Psoas muscle (tissue), 8 donors: Measurements from ENCODE around the gene POLE. TPM values are rescaled to one million over a fixed set of nuclear protein-coding genes. Genes with fewer than 3 reads are reported as not detected.

Experiments used
- ATAC-seq, 4 donors: fragments of 200-7000 bp; cut with Tn5 transposase; one replicate each; pipeline ENCODE4 v1.9.1; 2020; ENCODE audit warnings: moderate library complexity in 3 of 4, mild to moderate bottlenecking in 2 of 4
- DNase-seq, 2 donors: peaks; one replicate each; pipeline ENCODE4 v3.0.0-alpha.2; 2020
- H3K27ac ChIP-seq: fragments of 200-600 bp; one replicate; pipeline ENCODE4 v1.8.0; 2022
- H3K27me3 ChIP-seq, 3 donors: fragments of 200-600 bp in 1 of 3; one replicate each; pipeline versions ENCODE4 v1.6.1 to v1.8.0; 2013 to 2022; ENCODE audit warnings: low read length in 2 of 3, mild to moderate bottlenecking in 2 of 3, moderate library complexity in 1 of 3; ENCODE audit not compliant: insufficient read depth in 3 of 3
- H3K36me3 ChIP-seq, 2 donors: fragments of 200-600 bp in 1 of 2; one replicate each; pipeline versions ENCODE4 v1.6.1 to v1.8.0; 2013 to 2022; ENCODE audit warnings: low read depth in 1 of 2, mild to moderate bottlenecking in 1 of 2, moderate library complexity in 1 of 2; ENCODE audit not compliant: insufficient read depth in 1 of 2
- H3K4me1 ChIP-seq: fragments of 200-600 bp; one replicate; pipeline ENCODE4 v1.8.0; 2022
- H3K4me3 ChIP-seq: fragments of 200-600 bp; one replicate; pipeline ENCODE4 v1.8.0; 2022; ENCODE audit warnings: mild to moderate bottlenecking
- H3K9me3 ChIP-seq: fragments of 200-600 bp; one replicate; pipeline ENCODE4 v1.8.0; 2022
- CTCF ChIP-seq: fragments of 200-600 bp; IDR thresholded peaks from one replicate; pipeline ENCODE4 v1.8.0; 2022; ENCODE audit warnings: antibody characterized with exemption
- WGBS, 3 donors: extraction: QIAGEN DNeasy Blood & Tissue Kit; methylation state at CpG; one replicate each; pipeline versions ENCODE4 v1.1.6 to v1.1.7; 2013; 5-methylcytosine and 5-hydroxymethylcytosine counted together
- intact Hi-C, 2 donors: fragments of 100-400 bp; cut with DNase I; formaldehyde crosslinking; loops; one replicate each; pipeline versions ENCODE4 v1.11.0 to v1.14.2; 2022
- polyA plus RNA-seq, 3 donors: library from polyadenylated mRNA; stranded (reverse); fragments of 200-250 nt; gene quantifications; one replicate each; pipeline ENCODE4 v1.2.3, GENCODE V29; 2013
- total RNA-seq, 4 donors: library from RNA; stranded (reverse); fragmentation: NEBNext Ultra II Directional in 2 of 4; extraction: Animal tissue kit (Norgen Biotek cat#: 25700) in 2 of 4; gene quantifications; one replicate each; pipeline versions ENCODE4 v1.2.1 to v1.2.4, GENCODE V29; 2021 to 2023
- donor health status: healthy with polysubstance abuse.
- donor health status: DM: no; HTN: no; CAD: no; lungs with moderate emphysema.
- donor health status: Bipolar disorder and iron deficiency.
- donor health status: healthy.
- donor health status: DM: yes; HTN: yes; CAD: no.
- donor health status: DM: no; HTN: no; CAD: no.
- donor health status: DM: no; HTN: no; CAD: no.
- donor health status: DM: yes; HTN: yes; CAD: no.

Gene POLE
- total and polyA plus RNA-seq, 7 donors: 4.2 to 15.1 (median 6.7) TPM

- WGBS, 3 donors: 38 to 57% (median 39%) methylated on average over 19 of the region's 19 CpGs
- ATAC-seq: no peak
- DNase-seq: peak in 1 of 2 donors; percentile 26
- Histone ChIP-seq H3K27ac (no peak overlapping the region), H3K4me3 (no peak overlapping the region), H3K9me3 (no peaks in the 10 kb centered on the region), H3K4me1 (no peaks in the 10 kb centered on the region), H3K27me3 (peaks cover 0 to 89% (median 33%) of the 10 kb centered on the region in 3 donors), H3K36me3 (no peaks in the 10 kb centered on the region)
- no peak for TF ChIP-seq CTCF
- intact Hi-C loops: no loop called here
Observed at GRCh38 chr12:132606927-132607326, 80.2 kb downstream of the POLE start.

- H3K4me3 ChIP-seq: no peak overlapping the region
- H3K4me1 ChIP-seq: no peaks in the 10 kb centered on the region
- H3K36me3 ChIP-seq: no peaks in the 10 kb centered on the region
- no peaks in the 10 kb centered on the region for H3K9me3 ChIP-seq
- WGBS, 3 donors: 27 to 38% (median 29%) methylated on average over 16 of the region's 16 CpGs
- ATAC-seq: no peak
- DNase-seq: peak in 1 of 2 donors; percentile 25
- intact Hi-C loops: no loop called here
- H3K27me3 ChIP-seq: peaks cover 0 to 85% (median 30%) of the 10 kb centered on the region in 3 donors
- no peak overlapping the region for H3K27ac ChIP-seq
- TF ChIP-seq CTCF: no peak
Observed at GRCh38 chr12:132606466-132606865, 80.7 kb downstream of the POLE start.

- TF ChIP-seq CTCF: no peak
- Histone ChIP-seq H3K4me1 (no peaks in the 10 kb centered on the region), H3K4me3 (no peak overlapping the region), H3K36me3 (no peaks in the 10 kb centered on the region), H3K27me3 (peaks cover 0 to 84% (median 30%) of the 10 kb centered on the region in 3 donors), H3K27ac (no peak overlapping the region), H3K9me3 (no peaks in the 10 kb centered on the region)
- 82 to 86% (median 82%) methylated on average over 18 of the region's 18 CpGs for WGBS, 3 donors
- no peak for ATAC-seq
- intact Hi-C loops: no loop called here
- peak in 1 of 2 donors; percentile 42 for DNase-seq
Observed at GRCh38 chr12:132605892-132606291, 81.2 kb downstream of the POLE start.

GRCh38 chr12:132604668-132605441 is 82.3 kb downstream of the POLE start:
- Histone ChIP-seq H3K36me3 (no peaks in the 10 kb centered on the region), H3K27ac (no peak overlapping the region), H3K4me1 (no peaks in the 10 kb centered on the region), H3K4me3 (no peak overlapping the region), H3K9me3 (no peaks in the 10 kb centered on the region), H3K27me3 (peaks cover 0 to 81% (median 25%) of the 10 kb centered on the region in 3 donors)
- DNase-seq (peak in 1 of 2 donors; percentile 30), ATAC-seq (no peak)
- intact Hi-C loops: no loop called here
- 69 to 73% (median 73%) methylated on average over 14 to 16 of the region's 16 CpGs for WGBS, 3 donors
- no peak for TF ChIP-seq CTCF
